WTC11 (cell line): Measurements from ENCODE around the gene PDF.

Source experiments
- ATF2 ChIP-seq: sonication (generic); formaldehyde crosslinking; IDR thresholded peaks from 2 replicates; pipeline ENCODE4 v1.8.1; 2022; ENCODE audit warnings: low read depth, missing genetic modification reagents, borderline replicate concordance
- CBFB ChIP-seq: sonication (generic); formaldehyde crosslinking; IDR thresholded peaks from 2 replicates; pipeline ENCODE4 v1.8.1; 2022; ENCODE audit warnings: mild to moderate bottlenecking, low read depth, missing genetic modification reagents
- CTCF ChIP-seq: fragments of 200-600 bp; IDR thresholded peaks from 2 replicates; pipeline ENCODE4 v1.8.0; 2022; ENCODE audit warnings: antibody characterized with exemption
- ETV6 ChIP-seq: sonication (generic); formaldehyde crosslinking; IDR thresholded peaks from 2 replicates; pipeline ENCODE4 v1.8.1; 2022; ENCODE audit warnings: mild to moderate bottlenecking, missing genetic modification reagents
- HMGA2 ChIP-seq: fragments of 250-450 bp; sonication (Bioruptor Pico); IDR thresholded peaks from 2 replicates; pipeline ENCODE4 v1.4.0; 2021; ENCODE audit warnings: mild to moderate bottlenecking, moderate library complexity
- NR2C2 ChIP-seq: sonication (generic); formaldehyde crosslinking; IDR thresholded peaks from 2 replicates; pipeline ENCODE4 v1.8.0; 2022; ENCODE audit warnings: mild to moderate bottlenecking, missing genetic modification reagents
- USF2 ChIP-seq: sonication (generic); formaldehyde crosslinking; IDR thresholded peaks from 2 replicates; pipeline ENCODE4 v1.8.1; 2023; ENCODE audit warnings: mild to moderate bottlenecking, missing genetic modification reagents, moderate library complexity

- TF ChIP-seq ETV6 (CRISPR knock-in tag) (no peak), CBFB (CRISPR knock-in tag) (no peak), NR2C2 (CRISPR knock-in tag) (no peak), HMGA2 (no peak), CTCF (no peak), USF2 (no peak), ATF2 (CRISPR knock-in tag) (no peak)
Measured at GRCh38 chr16:69322343-69322742, 8.0 kb downstream of the PDF start.
